Measurements from ENCODE around the gene KLRC3. TPM values are rescaled to one million over a fixed set of nuclear protein-coding genes. Genes with fewer than 3 reads are reported as not detected.

KLRC3 gene
- total and polyA plus RNA-seq, 2 of the 13 experiments (the other 11 are each of a cell fraction or from before 2014, with no cell fraction given): not detected

- no peak for DNase-seq (ENCODE audit: low spot score)
- no peak for ATAC-seq
- ChIA-PET CTCF (ENCODE audit: low intra/inter-chr PET ratio, low total read pairs) (no interaction called here), POLR2A (no interaction called here)
- no peak for FAIRE-seq
- H3K9ac ChIP-seq (ENCODE audit: insufficient read depth, low read depth, low read length): no peak overlapping the region
- no peaks in the 10 kb centered on the region for H3K27me3 ChIP-seq (ENCODE audit: control insufficient read depth in 1 of 2, insufficient read depth in 2 of 2, low read length in 2 of 2)
- no TSS peak for BruUV-seq (replicated peaks)
- in situ Hi-C loops (cut with HindIII; ENCODE audit: extremely low pct_ligation_motif_present, low pct_unique_long_range_greater_than_20kb): no loop called here
- H3K4me3 ChIP-seq (replicated peaks in 1 of 3; ENCODE audit: insufficient read depth in 1 of 3, low read depth in 2 of 3, low read length in 3 of 3): no peak overlapping the region
- H3K36me3 ChIP-seq (replicated peaks in 1 of 2; ENCODE audit: control insufficient read depth in 1 of 2, insufficient read depth in 2 of 2, low read length in 2 of 2): no peaks in the 10 kb centered on the region
- no CpG with 5 or more reads among the region's 4 CpGs for WGBS (ENCODE audit: low lambda C conversion rate)
- no peak overlapping the region for H2AFZ ChIP-seq (ENCODE audit: low read length)
- no peak overlapping the region for H3K4me2 ChIP-seq (ENCODE audit: low read depth, low read length)
- TF ChIP-seq ZBTB1 (CRISPR knock-in tag; IDR thresholded peaks at IDR 0.05; ENCODE audit: borderline replicate concordance) (no peak), GATAD2A (CRISPR knock-in tag; IDR thresholded peaks at IDR 0.05) (no peak), ARID2 (CRISPR knock-in tag; IDR thresholded peaks at IDR 0.05; ENCODE audit: borderline replicate concordance) (no peak), ZNF605 (CRISPR knock-in tag; IDR thresholded peaks at IDR 0.05) (no peak), IRX3 (CRISPR knock-in tag; IDR thresholded peaks at IDR 0.05; ENCODE audit: borderline replicate concordance, low read depth) (no peak), CREB1 (IDR thresholded peaks at IDR 0.05) (no peak), CREB1 (CRISPR knock-in tag; IDR thresholded peaks at IDR 0.05) (no peak), DPF2 (CRISPR knock-in tag; IDR thresholded peaks at IDR 0.05; ENCODE audit: borderline replicate concordance, low read depth) (no peak), RARG (CRISPR knock-in tag; IDR thresholded peaks at IDR 0.05; ENCODE audit: low read depth) (no peak), ZNF776 (CRISPR knock-in tag; IDR thresholded peaks at IDR 0.05) (no peak), ZNF264 (CRISPR knock-in tag; IDR thresholded peaks at IDR 0.05) (no peak), DR1 (CRISPR knock-in tag; IDR thresholded peaks at IDR 0.05) (no peak), ZNF557 (CRISPR knock-in tag; IDR thresholded peaks at IDR 0.05) (no peak), KAT8 (CRISPR knock-in tag; IDR thresholded peaks at IDR 0.05) (no peak)
- no peaks in the 10 kb centered on the region for H3K79me2 ChIP-seq (ENCODE audit: insufficient read depth, low read length)
- no peaks in the 10 kb centered on the region for H4K20me1 ChIP-seq (ENCODE audit: insufficient read depth, low read length)
- H3K4me1 ChIP-seq (ENCODE audit: insufficient read depth, low read length): no peaks in the 10 kb centered on the region
- intact Hi-C loops (cut with micrococcal nuclease; ENCODE audit: unreplicated experiment): no loop called here
- H3K9me3 ChIP-seq (ENCODE audit: low read length): no peaks in the 10 kb centered on the region
- H3K27ac ChIP-seq (ENCODE audit: extremely low read length, insufficient read depth, low read length): no peak overlapping the region
These were observed 45.9 kb upstream of the KLRC3 start for GRCh38 chr12:10466311-10466710.

Measured in HepG2 (cell line).